Stimulated activated naive CD4-positive, alpha-beta T cell (primary cell): Measurements from ENCODE around the gene PMVK.
A peak's percentile ranks its signal among the peaks of the same experiment; 100 is the strongest.

ENCODE experiments used
- DNase-seq, 6 experiments: peaks; one replicate each; lab custom pipeline; 2025; lab: John Stamatoyannopoulos, UW

Gene PMVK

DNA sequence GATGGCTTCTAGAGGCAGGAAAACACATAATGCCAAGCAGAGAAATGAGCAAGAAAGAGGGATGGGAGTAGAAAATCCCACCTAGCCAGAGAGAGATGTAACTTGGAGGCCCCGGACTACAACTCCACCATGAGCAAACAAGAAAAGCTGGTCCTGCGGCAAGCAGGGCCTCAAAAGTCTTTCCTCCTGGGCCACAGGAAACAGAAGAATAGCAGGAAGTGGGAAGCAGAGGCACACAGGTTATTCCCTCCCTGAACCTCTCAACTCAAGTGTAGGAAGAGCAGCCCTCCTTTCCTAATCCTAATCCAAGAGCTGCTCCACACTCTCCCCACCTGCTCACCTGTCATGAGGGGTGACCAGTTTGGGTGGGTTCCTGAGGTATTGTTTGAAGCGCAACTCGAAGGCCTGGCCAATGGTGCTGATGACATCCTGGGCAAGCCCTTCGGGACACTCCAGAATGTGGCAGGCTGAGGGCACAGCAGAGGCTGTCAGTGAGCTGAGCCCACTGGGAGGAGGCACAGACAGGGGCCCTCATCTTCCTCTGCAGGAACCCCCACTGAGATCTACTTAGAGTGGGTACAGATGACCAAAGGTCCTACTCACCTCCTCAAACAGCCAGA is 30.9 kb upstream of the PMVK start:
- DNase-seq, result no peak

DNA sequence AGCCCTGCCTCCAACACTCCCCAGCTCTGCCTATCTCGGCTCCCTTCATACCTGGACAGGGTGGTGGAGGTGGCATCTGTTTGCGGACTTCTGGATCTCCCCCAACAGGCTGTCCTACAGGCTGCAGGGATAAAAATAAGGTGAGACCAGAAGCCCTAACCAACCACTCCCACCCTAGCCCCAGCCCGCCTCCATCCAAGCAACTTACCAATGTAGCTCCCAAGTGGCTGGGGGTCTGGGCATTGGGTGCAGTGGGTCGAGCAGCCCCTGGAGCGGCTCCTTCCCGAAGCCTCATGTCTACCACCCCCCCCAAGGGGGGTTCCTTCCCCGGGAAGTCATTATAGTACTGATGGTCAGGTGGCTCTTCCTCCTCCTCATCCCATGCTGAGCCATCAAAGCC is 29.6 kb upstream of the PMVK start:
- DNase-seq, result no peak

DNA sequence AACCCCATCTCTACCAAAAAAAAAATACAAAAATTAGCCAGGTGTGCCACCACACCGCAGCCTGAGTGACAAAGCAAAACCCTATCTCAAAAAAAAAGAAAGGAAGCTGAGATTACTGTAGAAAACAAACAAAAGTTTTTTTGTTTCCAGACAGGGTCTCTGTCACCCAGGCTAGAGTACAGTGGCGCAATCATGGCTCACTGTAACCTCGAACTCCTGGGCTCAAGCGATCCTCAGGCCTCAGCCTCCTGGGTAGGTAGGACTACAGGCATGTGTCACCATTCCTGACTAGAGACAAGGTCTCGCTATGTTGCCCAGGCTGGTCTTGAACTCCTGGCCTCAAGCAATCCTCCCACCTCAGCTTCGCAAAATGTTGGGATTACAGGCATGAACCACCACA is 27.8 kb upstream of the PMVK start:
- no peak for DNase-seq

DNA sequence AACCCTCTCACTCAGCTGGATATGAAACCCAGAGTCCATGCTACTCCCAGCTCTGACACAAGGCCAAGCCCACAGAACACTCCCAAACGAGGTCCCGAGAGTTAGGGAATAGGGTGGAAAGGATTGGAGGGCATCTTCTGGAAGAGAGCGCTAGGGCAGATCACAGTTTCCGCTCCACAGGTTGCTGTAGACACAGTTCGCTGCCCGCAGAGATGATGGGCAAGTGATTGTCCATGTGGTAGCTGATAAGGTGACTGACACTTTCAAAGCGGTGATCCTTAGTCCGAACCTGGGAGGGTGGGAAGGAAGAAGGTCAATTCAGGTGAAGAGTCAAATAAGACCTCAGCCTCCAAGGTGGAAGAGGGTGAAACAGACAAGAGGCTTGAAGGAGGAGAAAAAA is 27.1 kb upstream of the PMVK start:
- no peak for DNase-seq

DNA sequence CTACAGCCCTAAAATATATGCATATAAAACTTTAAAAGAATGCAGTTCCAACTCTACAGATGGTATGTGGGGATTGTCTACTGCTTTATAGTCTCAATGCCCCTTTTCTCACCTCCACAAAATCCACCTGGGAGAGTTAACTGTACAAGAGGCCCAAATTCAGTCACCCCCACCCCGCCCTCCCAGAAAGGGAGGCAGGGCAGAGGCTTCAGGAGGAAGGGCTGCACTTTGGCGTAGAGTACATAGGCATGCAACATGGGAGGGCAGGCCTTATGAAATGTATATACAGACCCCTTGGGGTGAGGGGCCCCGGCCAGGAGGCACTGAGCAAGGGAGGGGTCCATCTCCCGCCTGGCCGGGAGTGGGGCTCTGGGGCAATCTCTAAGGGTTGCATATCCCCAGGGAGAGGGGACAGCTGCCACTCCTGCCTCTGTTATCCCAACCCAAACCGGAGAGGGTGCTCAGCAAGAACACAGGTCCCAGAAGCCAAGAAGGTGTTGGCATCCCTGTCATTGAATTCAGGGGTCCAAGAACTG is 26.3 kb upstream of the PMVK start:
- no peak for DNase-seq

DNA sequence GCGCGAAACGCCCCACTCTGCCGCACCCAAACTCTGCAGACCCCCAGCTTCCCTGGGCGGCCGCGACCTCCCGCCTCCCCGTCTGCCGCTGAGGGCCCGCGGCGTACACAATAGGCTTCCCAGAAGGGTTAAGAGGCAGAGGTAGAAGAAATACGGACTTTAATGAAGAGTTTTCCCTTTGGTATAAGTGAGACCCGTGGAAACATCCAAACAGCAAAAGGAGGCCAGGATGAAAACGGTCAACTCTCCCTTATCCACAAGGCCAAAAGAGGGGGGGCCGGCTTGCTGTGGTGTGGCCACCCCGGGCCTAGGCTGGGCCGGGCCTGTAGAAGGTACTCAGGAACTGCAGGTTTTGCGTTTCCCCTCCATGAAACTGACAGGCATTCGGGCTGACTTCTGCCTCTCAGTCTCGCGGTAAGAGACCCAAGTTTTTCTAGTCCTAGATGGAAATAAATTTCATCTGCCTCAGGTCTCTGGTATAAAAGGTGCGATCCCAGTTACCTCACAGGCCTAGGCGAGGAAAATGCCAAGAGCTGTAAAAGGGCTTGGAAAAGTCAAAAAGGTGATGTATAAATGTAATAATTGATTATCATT is 25.7 kb upstream of the PMVK start:
- peak in 3 of 6 experiments; percentile 14 to 47 (median 39) for DNase-seq

DNA sequence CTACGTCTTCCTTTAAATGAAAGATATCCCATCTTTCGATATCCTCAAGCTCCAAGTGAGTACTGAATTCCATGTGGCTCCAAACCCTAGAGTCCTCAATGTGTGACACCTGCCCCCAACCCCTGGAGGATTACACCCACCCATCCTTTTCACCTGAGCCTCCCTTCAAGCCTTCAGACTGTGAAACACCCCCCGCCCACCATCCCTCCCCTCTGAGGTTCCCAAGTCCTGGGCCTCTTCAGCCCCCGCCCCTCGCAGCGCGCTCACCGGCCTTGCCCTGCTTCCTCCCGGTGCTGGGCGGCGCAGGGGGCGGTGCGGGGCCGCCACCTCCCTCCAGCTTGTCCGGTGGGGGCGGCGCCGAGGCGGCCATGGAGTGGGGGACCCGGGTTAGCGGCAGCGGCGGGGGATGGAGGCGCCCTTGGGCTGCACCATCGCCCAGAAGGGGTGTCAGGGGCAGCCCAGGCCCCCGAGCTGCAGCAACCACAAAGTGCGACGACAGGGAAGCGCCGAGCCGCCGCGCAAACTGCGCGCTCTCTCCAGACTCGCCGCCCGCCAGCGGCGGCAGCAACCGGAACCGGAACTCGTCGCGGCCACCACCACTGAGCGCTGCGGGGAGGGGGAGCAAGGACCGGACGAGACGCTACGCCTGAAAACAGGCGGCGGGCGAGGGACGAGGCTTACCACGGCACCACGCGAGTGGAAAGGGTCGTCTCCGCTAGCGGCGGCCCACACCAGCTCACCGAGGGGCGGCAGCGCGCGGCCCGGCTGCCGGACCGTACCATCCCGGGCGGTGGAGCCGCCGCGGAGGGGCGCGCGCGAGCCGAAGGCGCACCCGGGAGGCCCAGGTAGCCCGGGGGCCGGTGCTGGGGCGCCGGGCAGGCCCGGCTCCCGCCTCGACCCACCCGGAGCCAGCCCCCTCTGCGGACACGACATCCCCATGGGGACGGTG is 25.0 kb upstream of the PMVK start, which contains the start of gene PYGO2:
TSS of gene PYGO2 (minus strand) at position 576 of the 949 bp plus-strand sequence. CDS start at position 370, 206 bp downstream.
- DNase-seq, result peak; percentile 70 to 83 (median 78)

DNA sequence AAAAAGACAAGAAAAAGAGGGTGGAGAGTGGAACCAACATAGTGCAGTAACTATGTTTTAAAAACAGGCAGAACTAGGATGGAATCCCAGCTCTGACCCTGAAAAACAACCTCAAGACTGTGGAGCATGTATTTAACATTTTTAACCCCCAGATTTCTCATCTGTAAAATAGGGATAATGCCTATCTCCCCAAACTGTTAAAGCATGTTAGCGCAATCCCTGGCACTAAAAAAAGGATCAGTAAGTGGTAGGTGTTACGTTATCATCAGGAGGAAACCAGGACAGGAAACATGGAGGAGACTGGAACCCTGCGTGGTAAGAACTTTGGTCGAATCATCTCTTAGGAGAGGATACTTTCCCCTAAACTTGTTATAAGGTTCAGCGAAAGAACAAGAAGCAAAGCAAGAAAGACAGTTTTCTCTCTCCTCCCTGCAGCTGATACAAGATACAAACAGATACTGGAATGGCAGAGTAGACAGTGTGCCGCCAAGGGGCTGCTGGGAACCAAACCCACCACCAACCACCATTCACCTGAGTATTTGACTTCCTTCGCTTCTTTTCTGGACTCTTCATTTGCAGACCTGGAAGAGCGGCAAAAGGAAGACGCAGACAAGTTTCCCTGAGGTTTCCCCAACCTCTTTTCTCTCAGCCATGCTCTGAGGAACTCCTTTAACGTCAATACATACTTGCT is 24.1 kb upstream of the PMVK start:
- DNase-seq, result peak in 1 of 6 experiments; percentile 47

DNA sequence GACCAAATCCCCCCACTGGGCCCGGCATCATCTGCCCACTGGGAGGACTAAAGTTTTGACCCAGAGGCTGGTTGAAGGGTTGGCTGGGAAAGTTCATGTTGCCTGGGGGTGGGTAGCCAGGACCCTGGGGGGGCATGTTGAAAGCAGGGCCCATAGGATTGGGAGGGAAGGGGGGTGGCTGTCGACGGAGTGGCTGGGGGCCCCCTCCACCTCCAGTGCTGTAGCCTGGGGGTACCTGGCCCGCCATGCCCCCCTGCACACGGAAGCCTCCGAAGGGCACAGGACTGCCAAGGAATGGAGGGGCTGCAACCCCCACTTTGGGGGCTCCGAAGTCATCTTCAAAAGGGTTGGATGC is 22.9 kb upstream of the PMVK start:
- no peak for DNase-seq

DNA sequence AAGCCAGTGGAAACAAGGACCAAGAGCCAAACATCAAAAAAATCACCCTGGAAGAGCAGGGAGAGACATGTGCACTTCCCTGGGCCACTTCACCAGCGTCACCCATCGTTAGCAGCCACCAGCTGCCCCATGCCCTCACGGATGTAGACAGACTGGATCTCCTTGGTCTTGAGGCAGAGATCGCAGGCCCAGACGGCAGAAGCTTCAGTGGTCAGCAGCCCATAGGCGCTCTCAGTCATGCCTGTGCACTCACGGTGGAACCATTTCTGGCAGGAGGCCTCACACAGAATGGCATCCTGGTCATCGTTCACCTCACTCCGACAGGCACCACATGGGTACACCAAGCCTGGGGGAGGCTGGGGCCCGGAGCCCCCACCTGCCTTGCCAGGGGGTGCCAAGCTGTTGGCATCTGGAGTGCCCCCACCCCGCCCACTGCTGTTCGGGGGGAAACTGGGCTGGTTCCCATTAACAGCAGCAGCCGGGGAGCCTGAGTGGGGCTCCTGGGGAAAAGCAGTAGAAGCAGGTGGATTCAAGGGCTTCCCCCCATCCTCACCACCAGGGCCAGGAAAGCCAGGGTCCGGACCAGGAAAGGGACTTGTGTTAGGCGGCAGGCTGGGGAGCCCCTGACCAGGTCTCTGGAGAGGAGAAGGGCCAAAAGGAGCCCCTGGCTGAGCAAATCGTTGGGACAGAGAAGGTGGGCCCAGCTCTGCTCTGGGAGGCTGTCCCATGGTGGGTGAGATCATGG is 22.3 kb upstream of the PMVK start:
- no peak for DNase-seq

DNA sequence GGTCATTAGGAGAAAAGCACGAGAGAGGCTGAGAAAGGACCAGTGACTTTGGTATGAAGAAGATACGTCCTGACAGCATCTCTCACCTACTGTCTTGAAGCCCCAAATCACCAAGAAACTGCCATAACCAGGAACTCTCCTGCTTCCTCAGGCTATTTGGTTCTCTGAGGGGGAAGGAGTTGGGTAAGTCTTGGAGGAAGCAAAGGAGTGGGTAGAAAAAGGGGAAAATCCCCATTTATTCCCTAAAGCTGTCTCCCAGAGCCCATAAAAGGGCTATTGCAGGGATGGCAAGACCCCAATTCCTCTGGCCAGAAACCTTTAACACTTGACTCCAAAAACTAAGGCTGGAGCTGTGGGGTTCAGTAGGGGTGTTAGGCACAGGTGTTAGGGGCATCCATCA is 21.5 kb upstream of the PMVK start:
- no peak for DNase-seq

DNA sequence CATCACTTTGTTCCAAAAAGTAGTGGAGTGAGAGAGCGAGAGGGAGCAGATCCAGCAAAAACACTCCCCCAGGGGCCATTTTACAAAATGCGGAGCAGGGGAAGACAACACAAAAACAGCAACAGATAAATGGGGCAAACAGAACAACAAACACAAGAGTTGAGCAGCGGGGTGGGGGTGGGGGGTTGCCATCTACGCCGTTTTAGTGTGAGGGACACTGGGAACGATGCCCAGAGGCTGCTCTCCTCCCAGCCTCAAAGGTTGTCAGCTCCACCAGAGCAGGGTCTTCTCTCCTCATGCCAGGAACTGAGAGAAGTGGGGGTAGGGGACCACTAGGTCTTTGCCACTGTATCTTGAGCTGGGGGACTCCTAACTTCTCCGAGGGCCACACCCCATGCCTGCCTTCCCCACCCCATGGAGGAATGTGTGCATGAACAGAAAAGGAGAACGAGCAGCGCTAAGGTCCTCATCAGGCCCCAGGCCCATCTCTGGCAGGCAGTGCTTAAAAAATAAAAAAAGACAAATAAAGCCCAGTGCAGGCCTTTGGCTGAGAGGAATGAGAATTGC is 20.7 kb upstream of the PMVK start:
- DNase-seq, result no peak

DNA sequence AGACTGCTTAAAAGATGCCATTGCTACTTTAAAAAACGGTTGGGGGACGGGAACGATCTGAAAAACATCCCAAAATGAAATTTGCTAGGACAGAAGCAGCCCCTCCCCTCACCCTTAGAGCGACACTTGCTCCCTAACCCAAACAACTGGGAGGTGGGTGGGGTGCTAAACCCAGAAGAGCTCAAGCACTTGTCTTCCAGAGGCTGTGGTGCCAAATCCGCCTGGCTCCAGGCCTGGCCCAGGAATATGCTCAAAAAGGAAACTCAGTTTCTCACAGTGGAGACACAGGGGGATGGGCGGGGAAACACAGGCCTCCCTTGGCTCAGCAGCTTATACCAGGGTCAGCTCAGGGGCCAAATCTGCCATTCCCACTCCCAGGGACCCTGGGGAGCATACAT is 20.0 kb upstream of the PMVK start:
- no peak for DNase-seq

DNA sequence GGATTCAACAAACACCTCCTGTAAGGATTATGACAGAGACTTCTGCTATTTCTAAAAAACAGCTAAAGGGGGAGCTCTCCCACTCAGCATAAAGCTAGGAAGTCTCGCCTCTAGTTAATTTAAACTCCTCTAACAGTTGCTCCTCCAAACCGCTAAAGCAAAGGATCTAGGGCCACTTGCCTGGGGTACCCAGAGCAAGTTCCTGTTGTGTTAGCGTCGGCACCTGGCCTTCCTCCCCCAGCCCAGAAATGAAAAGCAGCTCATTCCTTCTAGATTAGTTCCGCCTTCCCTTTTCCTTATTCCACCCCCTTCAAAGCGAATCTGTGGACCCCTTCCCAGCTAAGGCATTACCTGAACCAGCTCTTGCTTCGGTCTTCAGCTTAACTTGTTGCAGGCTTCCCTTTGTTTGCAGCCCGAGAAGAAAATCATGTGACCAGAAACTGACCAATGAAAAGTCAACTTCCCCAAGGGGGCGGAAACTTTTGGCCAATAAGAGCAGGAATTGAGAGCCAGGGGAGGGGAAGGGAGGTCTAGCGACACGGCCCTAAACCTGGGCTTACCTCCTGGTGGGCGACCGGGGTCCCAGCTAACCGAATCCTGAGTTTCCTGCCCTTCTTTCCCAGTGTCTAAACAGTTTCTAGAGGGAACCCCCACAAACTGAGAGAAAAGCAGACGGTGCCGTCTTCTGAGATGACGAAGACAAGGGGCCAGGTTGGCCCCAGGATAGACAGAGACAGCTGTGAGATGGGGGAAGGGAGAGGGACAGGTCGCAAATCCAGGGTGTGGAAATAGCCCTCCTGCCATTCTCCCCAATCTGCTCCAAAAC is 19.4 kb upstream of the PMVK start, which contains the start of gene PBXIP1:
TSS of gene PBXIP1 (minus strand) at position 382 of the 826 bp plus-strand sequence. CDS start 2,378 bp downstream, outside the sequence.
- peak; percentile 71 to 92 (median 86) for DNase-seq

DNA sequence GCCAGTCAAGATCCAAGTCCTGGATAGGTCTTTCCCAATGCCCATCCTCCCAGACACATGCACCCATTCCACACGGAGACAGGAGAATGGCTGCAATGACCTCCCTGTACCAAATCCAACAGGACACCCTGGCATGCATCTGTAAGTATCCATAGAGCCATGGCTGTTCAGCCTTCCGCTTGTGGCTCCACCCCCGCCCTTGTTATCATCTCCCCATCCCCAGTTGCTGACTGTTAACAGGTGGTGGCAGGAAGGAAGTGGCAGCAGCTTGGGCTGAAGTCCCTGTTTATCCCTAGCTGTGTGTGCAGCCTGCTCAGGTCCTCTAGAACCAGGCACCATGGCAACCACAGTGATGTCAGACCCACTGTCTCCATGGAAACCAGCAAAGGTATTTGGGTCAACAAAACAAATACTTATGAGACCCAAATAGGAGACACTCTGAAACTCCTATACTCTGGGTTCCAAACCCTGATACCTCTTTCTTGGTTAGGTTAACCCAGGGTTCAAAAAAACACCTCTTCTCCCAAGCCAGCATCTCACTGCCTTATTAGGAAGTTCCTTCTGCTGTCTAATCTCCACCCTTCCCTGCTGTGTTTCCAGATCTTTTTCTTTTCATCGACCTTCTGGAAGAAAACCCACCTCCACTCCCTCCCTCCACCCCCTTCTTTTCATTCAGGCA is 18.7 kb upstream of the PMVK start:
- peak; percentile 85 to 96 (median 94) for DNase-seq

DNA sequence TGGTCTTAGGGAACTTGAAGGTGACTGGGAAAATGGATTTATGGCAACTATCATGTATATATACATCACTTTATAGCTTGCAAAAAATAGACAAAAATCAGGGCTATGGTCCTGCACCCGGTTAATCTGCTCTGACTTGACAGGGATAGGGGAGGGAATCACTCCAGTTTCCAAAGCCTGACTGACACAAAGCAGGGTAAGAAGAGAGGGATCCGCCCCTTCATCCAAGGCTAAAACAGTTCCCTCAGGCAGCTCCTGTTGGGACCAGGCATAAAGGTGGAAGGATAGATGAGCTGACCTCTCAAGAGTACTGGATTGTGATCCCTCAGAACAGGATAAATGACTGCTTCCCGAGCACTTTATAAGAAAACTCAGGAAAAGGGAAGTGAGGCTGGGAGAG is 18.0 kb upstream of the PMVK start:
- no peak for DNase-seq

DNA sequence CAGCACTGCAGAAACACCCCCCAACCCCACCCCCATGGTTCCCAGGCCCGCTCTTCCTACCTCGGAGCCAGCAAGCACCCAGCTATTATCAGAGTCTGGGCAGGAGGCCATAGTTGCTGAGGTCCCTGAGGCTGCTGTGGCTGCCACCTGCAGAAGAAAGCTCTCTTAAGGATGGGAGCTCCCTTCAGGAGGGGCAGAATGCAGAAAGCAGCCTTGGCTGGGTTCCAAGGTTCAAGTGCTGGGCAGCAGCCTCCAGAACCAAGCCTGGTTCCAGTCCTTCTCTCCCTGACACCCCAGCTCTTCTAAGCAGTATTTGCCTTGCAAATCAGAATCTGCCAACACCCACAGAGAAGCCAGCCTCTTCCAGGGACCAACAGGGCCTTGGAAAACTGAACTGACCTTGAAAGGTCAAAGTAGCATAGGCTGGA is 17.1 kb upstream of the PMVK start:
- no peak for DNase-seq

DNA sequence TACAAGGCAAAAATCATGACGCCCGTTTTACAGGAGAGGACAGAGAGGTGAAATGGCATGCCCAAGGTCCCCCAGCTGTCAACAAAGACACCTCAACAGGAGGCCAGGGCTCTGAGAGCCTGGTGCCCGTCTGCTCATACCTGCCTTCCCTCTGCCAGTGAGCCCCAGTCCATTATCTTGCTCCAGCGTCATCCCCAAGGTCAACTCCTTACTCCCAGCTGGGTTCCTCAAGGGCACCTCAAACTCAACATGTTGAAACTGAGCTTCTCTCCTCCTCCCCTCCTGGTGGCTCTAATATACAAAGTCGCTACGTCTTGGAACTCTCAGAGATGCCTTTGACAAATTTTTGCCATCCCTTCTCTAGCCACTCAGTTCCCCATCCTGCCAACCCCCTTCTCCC is 16.1 kb upstream of the PMVK start:
- peak in 1 of 6 experiments; percentile 43 for DNase-seq
